ENCODE measurements around the gene SH2D1B.
"Not testable (repeated sequence)": the region's sequence is repeated elsewhere in the genome, so short reads cannot be mapped to it uniquely, and the experiment has no call there.

SH2D1B gene

DNA sequence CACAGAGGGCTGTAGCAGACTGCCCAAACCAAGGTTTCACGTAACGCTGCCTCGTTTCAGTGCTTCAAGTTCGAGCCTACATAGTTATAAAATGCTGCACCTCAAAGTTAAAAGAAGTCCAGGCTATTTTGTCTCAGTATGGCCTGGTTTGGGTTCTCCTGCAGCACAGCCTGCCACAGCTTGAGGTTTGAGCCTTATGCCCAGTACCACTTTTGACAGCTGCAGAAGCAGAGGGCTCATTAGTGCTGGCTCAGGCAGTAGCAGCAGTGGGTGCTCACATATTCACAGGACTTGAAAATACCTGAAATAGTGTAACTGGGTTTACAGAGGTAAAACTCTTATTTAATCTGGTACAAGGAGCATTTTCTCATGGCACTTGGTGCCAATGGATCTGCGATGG is 50.6 kb downstream of the SH2D1B start:
- no peak for DNase-seq (ENCODE audit: low read depth in 2 of 2)

DNA sequence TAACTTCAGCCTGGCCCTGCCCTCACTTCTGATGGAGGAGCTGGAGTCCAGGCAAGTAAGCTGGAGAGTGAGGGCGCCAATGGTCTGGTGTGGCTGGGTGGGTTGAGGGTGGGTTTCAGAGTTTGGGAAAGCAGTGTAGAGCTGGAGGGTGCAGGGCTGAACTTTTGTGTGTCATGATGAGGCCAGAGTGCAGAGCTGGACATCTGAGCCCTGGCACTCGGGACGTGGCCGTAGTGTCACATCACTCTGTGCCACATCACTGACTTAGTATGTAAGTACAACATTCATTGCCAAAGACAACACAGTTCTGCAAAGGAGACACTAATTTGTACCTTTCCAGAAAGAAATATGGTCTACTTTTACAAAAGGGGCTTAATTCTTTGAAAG is 51.1 kb downstream of the SH2D1B start:
- DNase-seq (ENCODE audit: low read depth in 2 of 2): no peak

DNA sequence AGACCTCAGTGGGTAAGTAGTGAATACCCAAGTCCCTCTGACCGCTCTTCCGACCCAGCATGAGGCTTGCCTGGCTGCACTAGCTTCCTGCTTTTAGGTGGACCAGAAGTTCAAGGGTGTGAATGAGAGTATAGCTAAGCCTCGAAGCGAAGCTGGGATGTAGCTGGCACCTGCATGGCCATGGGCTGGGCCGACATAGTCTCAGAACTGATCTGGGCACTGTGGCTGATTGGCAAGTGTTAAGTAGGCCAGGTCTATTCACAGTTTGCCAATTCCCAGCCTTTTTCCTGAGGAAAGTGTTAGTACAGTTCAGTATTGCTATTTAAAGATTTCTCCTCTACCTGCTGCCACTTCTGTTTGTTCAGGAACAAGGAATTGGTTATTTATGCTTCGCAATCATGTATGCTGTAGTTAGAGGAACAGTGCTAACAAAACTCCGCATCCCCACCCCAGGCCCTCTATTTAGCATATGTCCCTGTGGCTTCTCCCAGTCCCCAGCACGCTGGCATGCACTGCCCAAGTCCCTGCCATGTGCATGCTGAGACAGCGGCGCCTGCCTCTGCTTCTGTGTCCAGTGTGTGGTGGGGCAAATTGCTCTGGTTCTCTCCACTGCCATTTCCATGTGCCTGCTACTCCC is 51.6 kb downstream of the SH2D1B start:
- no peak for DNase-seq (ENCODE audit: low read depth in 2 of 2)

DNA sequence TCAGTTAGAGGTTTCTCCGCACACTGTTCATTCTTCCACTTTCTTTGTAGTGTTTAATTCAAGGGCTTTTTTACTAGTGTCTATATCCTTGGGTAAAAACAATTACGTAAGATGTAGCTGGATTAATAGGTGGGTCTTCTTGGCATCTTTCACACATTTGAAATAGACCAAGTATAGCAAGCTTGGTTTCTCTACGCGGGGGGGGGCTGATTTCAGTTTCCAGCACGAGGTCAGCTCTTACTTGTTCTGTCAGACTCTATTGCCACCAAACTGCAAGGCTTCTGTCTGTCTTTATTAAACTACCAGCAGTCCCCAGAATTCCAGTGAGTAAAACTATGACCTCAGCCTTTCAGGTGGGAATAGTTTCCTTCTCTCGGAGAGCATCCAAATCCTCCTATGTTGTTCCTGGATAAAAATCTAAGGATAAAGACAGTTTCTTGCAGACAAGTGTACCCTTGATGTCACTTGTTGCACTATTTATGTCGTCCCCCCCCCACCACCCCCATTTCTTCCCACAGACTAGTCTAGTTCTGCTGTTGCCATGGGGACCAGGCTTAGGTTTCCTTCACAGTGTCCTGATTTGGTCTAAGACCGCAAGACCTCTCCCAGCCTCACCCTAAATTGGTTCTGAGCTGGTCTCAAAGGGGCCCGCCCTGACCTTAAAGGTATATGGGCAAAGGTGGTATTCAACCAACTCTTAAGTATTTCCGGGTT is 52.3 kb downstream of the SH2D1B start:
- DNase-seq (ENCODE audit: low read depth in 2 of 2): no peak

DNA sequence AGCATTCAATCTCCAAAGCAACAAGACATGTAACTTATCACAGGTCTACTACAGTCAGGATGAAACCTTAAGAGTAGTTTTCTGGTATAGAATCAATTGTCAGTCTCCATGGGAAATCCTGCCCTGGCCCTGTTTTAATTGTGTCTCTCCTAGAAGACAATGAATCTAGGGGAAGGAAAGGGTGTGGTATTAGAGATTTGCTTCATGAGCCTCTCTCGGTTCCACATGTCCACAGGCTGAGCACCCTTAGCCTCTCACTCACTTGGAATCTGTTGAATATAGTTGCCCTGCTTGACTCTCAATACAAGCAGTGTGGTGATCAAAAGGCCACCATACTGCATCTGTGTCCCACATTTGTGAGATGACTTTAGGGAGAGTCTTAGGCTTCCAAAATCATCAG is 53.0 kb downstream of the SH2D1B start:
- DNase-seq (ENCODE audit: low read depth in 2 of 2): no peak

DNA sequence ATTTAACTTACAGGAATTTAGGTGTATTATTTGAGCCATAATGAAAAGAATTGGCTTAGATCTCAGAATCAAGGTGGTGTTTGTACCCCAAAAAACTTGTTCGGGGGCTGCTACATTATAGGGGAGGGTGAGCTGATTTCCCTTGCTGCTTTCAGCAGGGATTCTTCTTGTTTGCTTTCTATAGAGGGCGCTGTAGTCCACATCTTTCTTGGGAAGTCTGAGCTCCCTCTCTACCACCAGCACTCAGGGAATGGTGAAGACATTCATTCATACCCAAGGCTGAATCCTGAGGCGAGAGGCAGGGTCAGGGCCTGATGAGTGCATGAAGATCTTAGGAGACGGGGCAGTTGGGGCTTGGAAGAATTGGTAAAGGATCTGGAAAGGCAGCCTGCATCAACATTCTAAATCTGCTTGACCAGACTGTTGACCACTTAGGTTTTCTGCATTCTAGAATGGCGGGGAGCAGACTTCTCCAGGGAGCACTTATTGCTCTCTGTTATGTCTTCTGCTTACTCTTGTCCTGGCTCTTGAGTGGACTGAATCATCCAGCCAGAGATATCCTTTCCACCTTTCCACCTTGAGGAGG is 54.2 kb downstream of the SH2D1B start:
- DNase-seq (ENCODE audit: low read depth in 2 of 2): no peak

DNA sequence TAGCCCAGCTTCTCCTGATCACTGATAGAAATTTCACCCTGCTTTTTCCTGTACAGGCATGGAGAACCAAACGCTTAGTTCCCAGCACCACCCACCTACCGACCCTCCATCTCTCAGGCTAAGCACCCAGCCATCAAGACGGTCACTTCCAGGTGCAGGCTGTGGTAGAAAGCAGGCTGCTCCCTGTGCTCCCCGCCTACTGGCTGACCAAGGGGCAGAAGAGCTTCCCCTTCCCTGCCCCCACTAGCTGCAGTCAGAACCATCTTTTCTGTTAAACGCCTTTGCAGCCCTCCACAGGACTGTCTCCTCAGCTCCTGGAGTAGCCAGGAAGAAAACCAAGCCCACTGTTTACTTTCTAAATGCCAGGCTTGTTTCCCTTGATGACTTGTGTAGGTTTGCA is 58.2 kb downstream of the SH2D1B start:
- no peak for DNase-seq (ENCODE audit: low read depth in 2 of 2)

DNA sequence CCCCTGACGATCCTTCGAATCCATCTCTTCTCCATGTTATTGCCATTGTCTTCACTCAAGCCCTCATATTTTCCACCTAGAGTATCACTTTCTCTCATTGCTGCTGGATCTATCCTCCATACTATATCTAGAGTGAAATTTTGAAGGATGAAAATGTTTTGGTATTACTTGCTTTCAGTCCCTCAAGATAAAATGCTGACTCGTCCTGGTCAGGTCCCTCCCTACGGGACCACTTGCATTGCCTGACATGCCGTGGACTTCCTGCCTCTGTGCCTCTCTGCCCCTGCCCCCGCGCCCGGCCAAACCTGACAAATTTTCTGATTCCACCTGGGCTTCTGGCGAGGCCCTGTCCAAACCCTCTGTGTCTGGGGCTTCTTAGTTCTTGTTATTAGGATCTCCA is 58.9 kb downstream of the SH2D1B start:
- DNase-seq (ENCODE audit: low read depth in 2 of 2): no peak

DNA sequence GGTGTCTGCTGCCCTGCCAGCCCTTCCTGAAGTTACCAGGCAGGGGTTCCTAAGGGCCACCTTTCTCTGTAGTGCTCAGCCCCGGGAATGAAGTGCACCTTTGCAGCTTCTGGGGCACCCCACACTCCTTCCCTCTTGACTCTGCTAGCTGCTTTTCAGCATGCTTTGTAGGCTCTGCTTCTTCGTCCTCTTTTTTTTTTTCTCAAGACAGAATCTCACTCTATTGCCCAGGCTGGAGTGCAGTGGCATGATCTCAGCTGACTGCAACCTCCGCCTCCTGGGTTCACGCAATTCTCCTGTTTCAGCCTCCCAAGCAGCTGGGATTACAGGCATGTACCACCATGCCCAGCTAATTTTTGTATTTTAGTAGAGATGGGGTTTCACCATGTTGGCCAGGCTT is 60.1 kb downstream of the SH2D1B start:
- DNase-seq (ENCODE audit: low read depth in 2 of 2): not testable (repeated sequence)

DNA sequence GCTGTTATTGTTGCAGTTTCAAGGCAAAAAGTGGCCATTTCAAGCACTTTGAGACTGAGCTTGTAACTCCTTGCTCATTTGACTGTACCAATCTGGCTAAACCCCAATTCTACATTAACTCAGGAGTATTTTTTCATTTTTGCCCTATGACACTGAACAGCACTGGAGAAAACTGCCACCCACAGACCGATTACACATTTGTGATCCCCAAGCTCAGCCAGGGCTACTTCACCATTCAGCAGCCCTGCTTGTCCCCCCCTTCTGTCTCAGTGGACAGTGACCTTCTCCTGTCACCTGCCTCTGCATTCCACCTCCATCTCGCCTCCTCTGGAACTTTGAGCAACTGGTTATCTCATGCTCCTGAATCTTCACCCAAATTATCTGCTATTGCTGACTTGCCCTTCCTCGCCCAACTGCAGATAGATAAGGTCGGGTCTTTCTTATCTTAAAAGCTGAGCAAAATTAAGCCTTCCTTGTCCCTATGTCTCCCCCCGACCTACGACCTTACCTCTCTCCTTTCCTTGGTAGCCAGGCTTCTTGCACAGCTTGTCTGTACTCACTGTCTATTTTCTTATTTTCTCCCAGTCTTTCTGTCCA is 60.6 kb downstream of the SH2D1B start:
- DNase-seq (ENCODE audit: low read depth in 2 of 2): no peak

DNA sequence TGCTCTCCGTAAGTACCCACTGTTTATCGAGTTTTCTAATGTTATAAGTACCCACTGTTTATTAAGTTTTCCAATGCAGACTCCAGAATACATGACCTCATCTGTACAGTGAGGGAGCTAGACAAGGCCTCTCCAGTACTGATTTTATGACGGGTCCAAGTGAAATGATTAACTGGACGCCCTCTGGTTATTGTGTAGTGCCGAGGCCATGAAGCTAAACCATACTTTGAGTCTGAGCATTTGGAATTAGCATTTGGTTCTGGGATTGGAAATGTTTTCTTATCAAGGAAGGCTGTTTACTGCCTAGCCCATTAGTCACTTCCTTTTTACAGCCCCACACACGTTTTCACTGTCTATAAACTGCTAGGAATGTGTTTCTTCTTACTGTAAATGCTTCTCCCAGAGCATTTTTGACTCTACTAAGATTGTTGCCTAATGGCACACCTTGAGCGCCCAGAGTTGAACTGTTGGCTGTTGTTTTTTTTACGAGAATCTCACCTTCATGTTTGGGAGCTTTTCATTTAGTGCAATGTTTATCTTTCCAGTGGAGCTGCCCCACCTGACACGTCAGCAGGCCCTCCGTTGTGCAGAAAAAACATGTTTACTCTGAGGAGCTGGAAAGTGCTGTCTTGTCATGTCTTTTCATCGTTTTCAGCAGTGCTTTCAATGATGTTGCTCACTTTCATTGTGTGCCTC is 62.2 kb downstream of the SH2D1B start:
- no peak for DNase-seq (ENCODE audit: low read depth in 2 of 2)

DNA sequence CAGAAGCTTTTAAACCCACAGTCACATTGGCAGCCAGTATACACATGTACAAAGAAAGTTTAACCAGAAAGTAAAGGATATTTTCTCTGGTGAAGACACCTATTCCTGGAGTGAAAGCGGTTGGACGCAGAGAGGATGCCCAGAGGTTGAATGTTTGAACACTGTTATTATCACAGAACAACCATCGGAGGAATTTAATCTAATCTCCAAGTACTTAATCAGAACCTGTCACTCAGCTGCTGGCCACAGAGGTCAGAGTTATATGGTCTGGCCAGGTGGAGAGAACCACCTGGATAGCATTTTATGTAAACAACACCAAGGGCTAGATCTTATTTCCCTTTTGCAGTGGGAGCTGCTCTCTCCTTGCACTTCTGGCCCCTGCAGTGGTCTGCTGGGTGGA is 64.7 kb downstream of the SH2D1B start:
- DNase-seq (ENCODE audit: low read depth in 2 of 2): no peak
